Kidney epithelial cell (primary cell): Measurements from ENCODE around the gene TRPC4AP. TPM values are rescaled to one million over a fixed set of nuclear protein-coding genes. Genes with fewer than 3 reads are reported as not detected.
A peak's percentile ranks its signal among the peaks of the same experiment; 100 is the strongest.

Experiments
- DNase-seq: peaks from one replicate; pipeline ENCODE4 v3.0.0-alpha.2; 2010; ENCODE audit warnings: low read depth
- H3K27me3 ChIP-seq: 2 replicates; pipeline ENCODE4 v1.6.0; 2011; ENCODE audit warnings: low read length; ENCODE audit not compliant: control insufficient read depth, insufficient read depth
- H3K36me3 ChIP-seq: 2 replicates; pipeline ENCODE4 v1.5.1; 2011; ENCODE audit warnings: low read length; ENCODE audit not compliant: control insufficient read depth, insufficient read depth
- H3K4me3 ChIP-seq: 2 replicates; pipeline ENCODE4 v1.5.1; 2011; ENCODE audit warnings: low read depth, mild to moderate bottlenecking, control low read depth, low read length
- total RNA-seq: library from RNA; depleted of rRNA; stranded (reverse); fragments of >200 nt; gene quantifications from 2 replicates; pipeline ENCODE4 v1.2.3, GENCODE V29; 2015
- TF ChIP-seq, protein P1 (sequence below): IDR thresholded peaks from 2 replicates; pipeline ENCODE4 v1.5.1; 2011; ENCODE audit warnings: mild to moderate bottlenecking, moderate library complexity, low read length, control low read depth, inconsistent platforms; ENCODE audit not compliant: insufficient read depth, poor library complexity, severe bottlenecking

TRPC4AP gene
- total RNA-seq, 1 donor from 2014 or later: 78.8 TPM

DNA sequence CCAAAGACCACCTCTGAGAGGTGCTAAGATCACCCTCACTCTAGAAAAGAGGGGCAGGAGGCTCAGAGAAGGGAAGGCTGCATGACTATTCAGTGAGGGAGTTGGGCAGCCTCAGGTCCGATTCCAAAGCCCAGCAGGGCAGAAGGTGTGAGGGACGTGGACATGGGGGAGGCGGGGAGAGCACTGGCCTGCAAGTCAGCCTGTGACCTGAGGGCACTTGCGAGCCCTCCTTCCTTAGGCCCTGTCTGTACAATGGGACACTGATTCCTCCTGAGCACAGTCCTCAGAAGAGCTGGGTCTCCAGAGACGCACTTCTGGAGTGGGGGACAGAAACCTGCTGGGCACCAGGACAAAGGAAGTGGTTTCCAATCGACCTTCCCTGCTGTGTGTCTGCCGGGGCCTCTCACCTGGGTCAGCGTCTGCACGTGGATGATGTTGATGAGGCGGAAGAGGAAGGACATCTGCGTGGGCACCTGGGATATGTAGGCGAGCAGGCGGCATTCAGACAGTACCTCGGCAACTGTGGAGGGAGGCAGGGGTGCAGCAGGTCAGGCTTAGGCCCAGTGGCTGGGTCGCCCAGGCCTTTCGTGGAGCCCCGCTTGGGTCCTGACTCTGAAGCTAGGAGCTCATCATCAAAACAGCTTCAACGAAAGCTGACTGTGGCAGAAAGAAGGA lies 88.4 kb downstream of the TRPC4AP start:
- TF ChIP-seq, protein P1, sequence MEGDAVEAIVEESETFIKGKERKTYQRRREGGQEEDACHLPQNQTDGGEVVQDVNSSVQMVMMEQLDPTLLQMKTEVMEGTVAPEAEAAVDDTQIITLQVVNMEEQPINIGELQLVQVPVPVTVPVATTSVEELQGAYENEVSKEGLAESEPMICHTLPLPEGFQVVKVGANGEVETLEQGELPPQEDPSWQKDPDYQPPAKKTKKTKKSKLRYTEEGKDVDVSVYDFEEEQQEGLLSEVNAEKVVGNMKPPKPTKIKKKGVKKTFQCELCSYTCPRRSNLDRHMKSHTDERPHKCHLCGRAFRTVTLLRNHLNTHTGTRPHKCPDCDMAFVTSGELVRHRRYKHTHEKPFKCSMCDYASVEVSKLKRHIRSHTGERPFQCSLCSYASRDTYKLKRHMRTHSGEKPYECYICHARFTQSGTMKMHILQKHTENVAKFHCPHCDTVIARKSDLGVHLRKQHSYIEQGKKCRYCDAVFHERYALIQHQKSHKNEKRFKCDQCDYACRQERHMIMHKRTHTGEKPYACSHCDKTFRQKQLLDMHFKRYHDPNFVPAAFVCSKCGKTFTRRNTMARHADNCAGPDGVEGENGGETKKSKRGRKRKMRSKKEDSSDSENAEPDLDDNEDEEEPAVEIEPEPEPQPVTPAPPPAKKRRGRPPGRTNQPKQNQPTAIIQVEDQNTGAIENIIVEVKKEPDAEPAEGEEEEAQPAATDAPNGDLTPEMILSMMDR: no peak
- Histone ChIP-seq H3K4me3 (no peak overlapping the region), H3K36me3 (peaks cover 5% of the 10 kb centered on the region), H3K27me3 (no peaks in the 10 kb centered on the region)
- DNase-seq: no peak

DNA sequence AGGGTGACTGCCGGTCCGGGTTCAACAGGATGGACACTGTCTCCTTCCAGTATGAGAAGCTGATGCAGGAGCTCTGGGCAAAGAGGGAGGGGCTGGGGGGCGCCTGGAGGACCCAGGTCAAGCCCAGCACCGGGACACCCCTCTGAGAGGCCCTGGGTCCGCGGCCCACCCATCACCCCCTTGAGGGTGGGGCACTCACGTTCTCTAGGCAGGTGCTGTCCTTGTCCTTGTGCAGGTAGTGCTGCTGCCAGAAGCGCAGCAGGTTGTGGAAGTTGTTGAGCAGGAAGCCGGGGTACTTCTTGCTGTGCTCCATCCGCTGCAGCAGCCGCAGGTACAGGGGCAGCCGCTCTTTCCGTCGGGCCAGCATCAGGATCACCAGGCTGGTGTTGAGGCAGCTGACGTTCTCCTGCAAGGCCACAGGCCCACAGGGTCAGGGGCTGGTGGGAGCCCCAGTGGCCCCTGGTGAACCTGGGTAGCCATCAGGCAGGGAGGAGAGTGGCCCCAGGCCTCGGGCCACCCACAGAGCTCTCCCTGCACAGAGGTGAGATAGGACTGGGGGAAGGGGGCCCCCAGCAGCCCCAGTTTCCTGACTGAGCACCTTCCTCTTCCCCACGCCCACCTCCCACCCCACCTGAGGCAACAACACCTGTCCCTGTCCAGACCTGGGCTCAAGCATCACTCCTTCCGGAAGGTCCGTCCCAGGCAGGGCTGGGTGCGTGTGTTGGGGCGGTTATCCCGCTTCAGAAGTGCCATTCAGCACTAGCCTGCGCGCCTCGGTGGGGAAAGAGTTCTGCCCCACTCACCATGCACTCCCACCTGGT lies 89.2 kb downstream of the TRPC4AP start:
- Histone ChIP-seq H3K36me3 (peaks cover 5% of the 10 kb centered on the region), H3K4me3 (no peak overlapping the region), H3K27me3 (no peaks in the 10 kb centered on the region)
- TF ChIP-seq, protein P1: no peak
- no peak for DNase-seq

DNA sequence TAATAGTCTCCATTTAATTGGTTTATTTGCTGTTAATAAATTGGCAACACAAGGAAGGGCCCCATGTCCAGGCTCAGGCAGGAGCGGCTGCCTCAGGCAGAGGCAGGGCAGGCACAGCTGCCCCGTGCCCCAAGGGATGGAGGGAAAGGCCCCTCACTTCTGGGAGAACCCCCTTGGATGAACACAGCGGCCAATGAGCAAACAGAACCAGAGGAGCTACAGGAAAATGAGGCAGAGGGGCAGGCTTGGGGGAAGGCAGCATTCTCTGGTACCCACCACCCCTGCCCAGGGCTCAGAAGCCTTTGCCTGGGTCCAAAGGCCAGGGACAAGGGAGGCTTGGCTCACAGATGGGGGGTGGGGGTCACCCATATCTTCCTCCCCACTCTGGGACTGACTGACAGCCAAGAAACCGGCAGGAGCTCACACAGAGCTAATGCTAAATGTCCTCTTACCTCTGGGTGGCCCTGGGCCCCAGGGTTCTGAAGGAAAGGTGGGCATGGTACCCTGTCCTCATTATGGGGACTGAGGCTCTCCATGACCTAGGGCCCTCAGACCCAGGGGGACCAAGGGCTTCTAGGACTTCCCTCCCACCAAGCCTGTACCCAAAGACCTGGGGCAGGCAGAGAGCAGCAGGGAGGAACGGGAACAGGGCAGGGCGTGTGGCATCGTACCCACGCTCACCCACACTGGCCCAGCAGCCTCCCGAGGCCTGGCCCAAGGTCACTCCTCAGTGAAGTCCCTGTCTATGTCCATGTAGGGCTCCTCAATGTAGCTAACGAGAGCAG lies 90.0 kb downstream of the TRPC4AP start:
- no peaks in the 10 kb centered on the region for H3K27me3 ChIP-seq
- TF ChIP-seq, protein P1: no peak
- DNase-seq: no peak
- peaks cover 5% of the 10 kb centered on the region for H3K36me3 ChIP-seq
- no peak overlapping the region for H3K4me3 ChIP-seq

DNA sequence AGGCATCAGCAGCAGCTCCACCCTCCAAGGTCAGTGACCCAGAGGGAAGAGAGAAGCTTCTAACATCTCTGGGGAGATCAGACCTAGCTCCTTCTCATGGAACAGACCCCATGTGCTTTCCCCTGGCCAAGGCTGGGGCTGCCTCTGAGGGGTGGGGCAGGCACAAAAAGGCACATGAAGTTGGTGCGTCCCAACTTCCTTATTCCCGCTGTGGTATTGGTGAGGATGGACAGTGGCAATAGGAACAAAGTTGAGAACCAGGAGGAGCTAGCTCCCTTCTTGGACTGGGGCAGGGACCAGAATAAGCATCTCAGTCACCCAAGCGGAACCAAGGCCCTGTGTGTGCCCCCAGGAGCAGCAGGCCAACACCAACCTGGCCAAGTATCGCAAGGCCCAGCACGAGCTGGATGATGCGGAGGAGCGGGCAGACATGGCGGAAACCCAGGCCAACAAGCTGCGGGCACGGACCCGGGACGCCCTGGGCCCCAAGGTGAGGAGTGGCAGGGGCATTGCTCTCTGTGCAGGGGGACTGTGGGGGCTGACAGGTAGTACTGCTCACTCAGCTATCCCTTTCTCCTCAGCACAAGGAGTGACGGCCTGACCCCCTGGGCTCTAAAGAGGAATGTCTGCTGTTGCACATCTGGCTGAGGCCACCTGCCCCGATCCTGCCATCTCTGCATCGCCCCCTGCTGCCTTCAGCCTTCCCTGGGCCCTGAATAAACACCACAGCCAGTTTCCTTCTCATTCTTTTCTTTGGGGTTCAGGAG lies 90.8 kb downstream of the TRPC4AP start:
- peaks cover 5% of the 10 kb centered on the region for H3K36me3 ChIP-seq
- DNase-seq: no peak
- TF ChIP-seq, protein P1: peak; percentile 37
- H3K27me3 ChIP-seq: no peaks in the 10 kb centered on the region
- H3K4me3 ChIP-seq: no peak overlapping the region

DNA sequence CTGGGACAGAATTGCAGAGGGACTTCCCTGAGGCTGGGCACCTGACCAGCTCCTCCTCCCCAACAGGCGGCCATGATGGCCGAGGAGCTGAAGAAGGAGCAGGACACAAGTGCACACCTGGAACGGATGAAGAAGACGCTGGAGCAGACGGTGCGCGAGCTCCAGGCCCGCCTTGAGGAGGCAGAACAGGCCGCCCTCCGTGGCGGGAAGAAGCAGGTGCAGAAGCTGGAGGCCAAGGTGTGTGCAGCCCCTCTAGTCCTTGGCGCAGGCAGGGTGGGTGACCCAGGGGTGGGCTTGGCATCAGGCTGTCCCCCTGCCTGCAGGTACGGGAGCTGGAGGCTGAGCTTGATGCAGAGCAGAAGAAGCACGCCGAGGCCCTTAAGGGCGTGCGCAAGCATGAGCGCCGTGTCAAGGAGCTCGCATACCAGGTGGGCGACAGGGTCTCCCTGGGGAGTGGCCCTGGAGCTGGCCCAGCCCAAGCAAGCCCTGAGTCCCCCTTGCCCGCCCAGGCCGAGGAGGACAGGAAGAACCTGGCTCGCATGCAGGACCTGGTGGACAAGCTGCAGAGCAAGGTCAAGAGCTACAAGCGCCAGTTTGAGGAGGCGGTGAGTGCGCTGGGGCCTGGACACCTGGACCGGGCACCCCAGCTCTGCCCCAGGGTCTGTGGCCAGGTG lies 91.5 kb downstream of the TRPC4AP start:
- no peak for DNase-seq
- TF ChIP-seq, protein P1: no peak
- peaks cover 5% of the 10 kb centered on the region for H3K36me3 ChIP-seq
- H3K4me3 ChIP-seq: no peak overlapping the region
- no peaks in the 10 kb centered on the region for H3K27me3 ChIP-seq
